Hepatocyte (in vitro differentiated cells): Measurements from ENCODE around the gene PROCR.

Experiments
- CTCF ChIP-seq: fragments of 200-600 bp; sonication (generic); IDR thresholded peaks from 2 replicates; pipeline ENCODE4 v1.5.1; 2016; ENCODE audit warnings: antibody characterized with exemption, mild to moderate bottlenecking; ENCODE audit not compliant: poor library complexity
- EZH2 ChIP-seq: fragments of 200-600 bp; sonication (generic); IDR thresholded peaks from 2 replicates; pipeline ENCODE4 v1.6.1; 2016; ENCODE audit warnings: antibody characterized with exemption, mild to moderate bottlenecking, borderline replicate concordance

GRCh38 chr20:35224536-35224935 lies 52.7 kb downstream of the PROCR start:
- TF ChIP-seq CTCF (no peak), EZH2 (no peak)
